ENCODE measurements around the gene BBS12.
A peak's percentile ranks its signal among the peaks of the same experiment; 100 is the strongest.

The BBS12 gene

DNA sequence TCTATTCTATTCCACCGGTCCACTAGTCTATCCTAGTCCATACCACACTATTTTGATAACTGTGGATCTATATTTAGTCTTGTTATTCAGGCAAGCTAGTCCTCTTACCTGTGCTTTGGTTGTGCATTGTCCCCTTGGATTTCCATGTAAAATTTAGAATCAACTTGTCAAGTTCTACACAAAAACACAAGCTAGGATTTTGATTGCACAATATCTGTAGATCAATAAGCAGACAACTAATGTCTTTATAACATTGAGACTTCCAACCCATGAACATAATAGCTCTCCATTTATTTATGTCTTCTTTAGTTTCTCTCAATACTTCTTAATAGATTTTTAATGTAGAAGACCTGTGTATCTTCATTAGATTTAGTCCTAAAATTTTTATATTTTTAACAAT is 10.2 kb upstream of the BBS12 start:
- TF ChIP-seq, protein P1, sequence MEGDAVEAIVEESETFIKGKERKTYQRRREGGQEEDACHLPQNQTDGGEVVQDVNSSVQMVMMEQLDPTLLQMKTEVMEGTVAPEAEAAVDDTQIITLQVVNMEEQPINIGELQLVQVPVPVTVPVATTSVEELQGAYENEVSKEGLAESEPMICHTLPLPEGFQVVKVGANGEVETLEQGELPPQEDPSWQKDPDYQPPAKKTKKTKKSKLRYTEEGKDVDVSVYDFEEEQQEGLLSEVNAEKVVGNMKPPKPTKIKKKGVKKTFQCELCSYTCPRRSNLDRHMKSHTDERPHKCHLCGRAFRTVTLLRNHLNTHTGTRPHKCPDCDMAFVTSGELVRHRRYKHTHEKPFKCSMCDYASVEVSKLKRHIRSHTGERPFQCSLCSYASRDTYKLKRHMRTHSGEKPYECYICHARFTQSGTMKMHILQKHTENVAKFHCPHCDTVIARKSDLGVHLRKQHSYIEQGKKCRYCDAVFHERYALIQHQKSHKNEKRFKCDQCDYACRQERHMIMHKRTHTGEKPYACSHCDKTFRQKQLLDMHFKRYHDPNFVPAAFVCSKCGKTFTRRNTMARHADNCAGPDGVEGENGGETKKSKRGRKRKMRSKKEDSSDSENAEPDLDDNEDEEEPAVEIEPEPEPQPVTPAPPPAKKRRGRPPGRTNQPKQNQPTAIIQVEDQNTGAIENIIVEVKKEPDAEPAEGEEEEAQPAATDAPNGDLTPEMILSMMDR (conservative IDR thresholded peaks at IDR 0.05; ENCODE audit: control insufficient read depth, insufficient read depth, low read depth, low read length), result no peak
- H3K4me3 ChIP-seq (ENCODE audit: control insufficient read depth, low read depth, low read length), result no peak overlapping the region
- no peak for DNase-seq (ENCODE audit: low read depth)

DNA sequence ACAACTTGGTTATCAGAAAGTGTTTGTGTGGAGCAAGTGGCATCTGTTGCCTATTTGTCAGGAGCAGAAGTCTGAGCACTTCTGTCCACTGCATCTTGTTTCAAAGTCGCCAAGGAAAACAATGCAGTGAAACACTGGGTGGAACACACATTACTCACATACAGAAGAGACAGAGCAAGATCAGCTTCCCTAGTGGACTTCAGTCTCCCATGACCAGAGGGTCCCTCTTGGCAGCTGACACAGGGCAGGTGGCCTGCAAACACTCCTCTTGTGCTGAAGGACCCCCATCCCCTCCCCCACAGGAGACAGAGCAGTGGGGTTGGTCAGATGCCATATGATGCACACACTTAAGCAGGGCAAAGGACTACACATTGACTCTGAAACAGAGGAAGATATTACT is 3.6 kb upstream of the BBS12 start:
- DNase-seq (ENCODE audit: low read depth), result peak; percentile 66
- no peak overlapping the region for H3K4me3 ChIP-seq (ENCODE audit: control insufficient read depth, low read depth, low read length)
- TF ChIP-seq, protein P1 (conservative IDR thresholded peaks at IDR 0.05; ENCODE audit: control insufficient read depth, insufficient read depth, low read depth, low read length), result no peak

DNA sequence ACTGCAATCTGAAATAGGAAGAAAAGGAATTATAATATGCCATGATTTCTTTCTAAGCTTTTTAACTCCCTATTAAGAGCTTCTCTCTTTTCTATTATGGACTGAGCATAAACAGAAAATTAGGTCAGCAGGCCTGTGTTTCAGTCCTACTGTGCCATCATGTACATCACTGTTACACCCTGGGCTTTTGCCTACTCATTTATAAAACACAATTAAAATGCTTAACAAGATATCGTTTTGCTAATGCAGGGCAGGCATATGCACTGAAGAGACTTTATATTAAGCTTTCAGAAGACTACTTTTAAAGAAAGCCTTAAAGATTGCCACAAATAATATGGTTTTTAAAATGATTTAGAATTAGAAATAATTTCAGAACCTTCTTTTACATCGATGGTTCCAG is 828 bp upstream of the BBS12 start:
- no peak for DNase-seq (ENCODE audit: low read depth)
- H3K4me3 ChIP-seq (ENCODE audit: control insufficient read depth, low read depth, low read length), result peak overlapping the region; percentile 26
- TF ChIP-seq, protein P1 (conservative IDR thresholded peaks at IDR 0.05; ENCODE audit: control insufficient read depth, insufficient read depth, low read depth, low read length), result no peak

DNA sequence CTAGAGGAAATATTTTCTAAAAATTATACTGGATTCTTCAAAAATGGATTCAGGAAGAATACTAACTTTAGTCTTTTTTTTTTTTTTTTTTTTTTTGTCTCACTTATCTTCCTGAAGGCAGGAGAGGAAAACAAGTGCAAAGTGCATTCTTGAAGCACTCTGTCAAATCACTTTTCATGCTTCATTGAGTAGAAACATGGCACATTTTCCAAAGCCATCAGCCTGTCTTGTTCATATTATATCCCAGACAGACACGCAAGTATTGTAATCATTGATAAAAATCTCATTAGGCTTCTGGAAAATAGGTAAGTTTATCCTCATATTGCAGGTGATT is 1.2 kb downstream of the BBS12 start:
- TF ChIP-seq, protein P1 (conservative IDR thresholded peaks at IDR 0.05; ENCODE audit: control insufficient read depth, insufficient read depth, low read depth, low read length), result no peak
- no peak overlapping the region for H3K4me3 ChIP-seq (ENCODE audit: control insufficient read depth, low read depth, low read length)
- DNase-seq (ENCODE audit: low read depth), result no peak

DNA sequence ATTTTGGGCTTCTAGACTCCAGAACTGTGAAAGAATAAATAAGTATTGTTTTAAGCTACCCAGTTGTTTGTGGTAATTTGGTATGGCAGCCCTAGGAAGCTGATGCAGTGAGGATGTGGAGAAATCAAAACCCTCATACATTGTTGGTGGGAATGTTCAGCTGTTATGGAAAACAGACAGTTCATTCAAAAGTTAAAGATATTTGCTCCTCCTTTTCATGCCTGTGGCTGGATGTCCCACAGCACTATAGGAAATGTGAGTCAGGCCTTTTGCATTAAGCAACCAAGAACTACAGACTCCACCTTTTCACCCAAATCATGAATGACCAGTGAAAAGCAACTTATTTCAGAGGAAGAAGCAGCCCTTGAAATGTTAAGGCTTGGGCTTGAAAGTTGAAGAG is 6.7 kb downstream of the BBS12 start:
- TF ChIP-seq, protein P1 (conservative IDR thresholded peaks at IDR 0.05; ENCODE audit: control insufficient read depth, insufficient read depth, low read depth, low read length), result no peak
- peak; percentile 90 for DNase-seq (ENCODE audit: low read depth)
- H3K4me3 ChIP-seq (ENCODE audit: control insufficient read depth, low read depth, low read length), result no peak overlapping the region

DNA sequence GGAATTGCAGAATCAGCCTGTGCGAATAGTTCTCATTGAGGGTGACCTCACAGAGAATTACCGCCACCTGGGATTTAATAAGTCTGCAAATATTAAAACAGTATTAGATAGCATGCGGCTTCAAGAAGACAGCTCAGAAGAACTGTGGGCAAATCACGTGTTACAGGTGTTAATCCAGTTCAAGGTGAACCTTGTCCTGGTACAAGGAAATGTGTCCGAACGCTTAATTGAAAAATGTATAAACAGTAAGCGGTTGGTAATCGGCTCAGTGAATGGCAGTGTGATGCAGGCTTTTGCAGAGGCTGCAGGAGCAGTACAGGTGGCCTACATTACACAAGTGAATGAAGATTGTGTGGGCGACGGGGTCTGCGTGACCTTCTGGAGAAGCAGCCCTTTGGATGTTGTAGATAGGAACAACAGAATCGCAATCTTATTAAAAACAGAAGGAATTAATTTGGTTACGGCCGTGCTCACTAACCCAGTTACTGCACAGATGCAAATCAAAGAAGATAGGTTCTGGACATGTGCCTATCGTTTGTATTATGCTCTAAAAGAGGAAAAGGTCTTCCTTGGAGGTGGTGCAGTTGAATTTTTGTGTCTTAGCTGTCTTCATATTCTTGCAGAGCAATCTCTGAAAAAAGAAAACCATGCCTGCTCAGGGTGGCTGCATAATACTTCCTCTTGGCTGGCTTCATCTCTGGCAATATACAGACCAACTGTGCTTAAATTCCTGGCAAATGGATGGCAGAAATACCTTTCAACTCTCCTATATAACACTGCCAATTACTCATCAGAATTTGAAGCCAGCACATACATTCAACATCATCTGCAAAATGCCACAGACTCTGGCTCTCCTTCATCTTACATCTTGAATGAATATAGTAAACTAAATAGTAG is 10.7 kb downstream of the BBS12 start:
- no peak overlapping the region for H3K4me3 ChIP-seq (ENCODE audit: control insufficient read depth, low read depth, low read length)
- DNase-seq (ENCODE audit: low read depth), result no peak
- TF ChIP-seq, protein P1 (conservative IDR thresholded peaks at IDR 0.05; ENCODE audit: control insufficient read depth, insufficient read depth, low read depth, low read length), result no peak
